ENCODE measurements around the gene RGS6.

Gene RGS6

DNA sequence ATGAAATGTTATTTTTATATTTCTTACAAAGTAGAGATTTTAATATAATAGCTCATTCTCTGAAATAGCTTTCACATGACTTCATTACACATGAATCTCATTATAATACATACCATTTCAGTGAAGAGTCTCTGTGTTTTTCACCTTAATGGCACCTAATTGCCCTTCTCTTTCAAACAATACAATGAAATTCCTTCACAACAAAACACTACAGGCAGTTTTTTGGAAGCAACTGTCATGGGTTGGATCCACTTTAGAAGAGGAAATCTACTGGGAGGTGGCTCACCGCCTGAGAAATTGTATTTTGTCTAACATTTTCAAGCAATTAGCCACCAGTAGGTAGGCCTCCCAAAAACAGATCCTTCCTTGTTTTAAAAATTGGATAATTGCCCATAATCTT, 40.3 kb upstream of the RGS6 start:
- no peaks in the 10 kb centered on the region for H3K36me3 ChIP-seq

DNA sequence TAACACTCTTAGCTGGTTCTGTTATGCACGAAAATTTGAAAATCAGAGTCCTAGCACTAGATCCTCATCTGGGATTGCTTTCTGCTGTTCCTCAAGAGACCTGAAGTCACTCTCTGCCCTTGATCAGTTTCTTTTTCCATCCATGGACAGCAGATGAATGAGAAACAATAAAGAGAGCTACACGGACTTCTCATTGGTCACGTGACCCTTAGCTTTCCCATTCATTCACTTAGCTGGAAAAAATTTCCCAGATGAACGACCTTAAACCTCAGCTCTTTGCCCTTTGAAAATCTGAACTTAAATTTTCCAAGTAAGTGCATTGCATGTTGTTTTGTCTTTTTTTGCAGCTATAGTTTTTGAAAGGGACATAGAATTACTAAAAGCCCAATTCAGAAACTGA, 27.2 kb upstream of the RGS6 start:
- intact Hi-C loops (cut with DNase I; ENCODE audit: low total_unique reads): no loop called here
- Histone ChIP-seq H3K27me3 (no peaks in the 10 kb centered on the region), H3K9me3 (no peaks in the 10 kb centered on the region), H3K36me3 (no peaks in the 10 kb centered on the region), H3K27ac (peak overlapping the region in 1 of 2 donors; percentile 53), H3K4me1 (peaks cover 0 to 24% (median 12%) of the 10 kb centered on the region in 4 donors), H3K4me3 (no peak overlapping the region)
- no peak for TF ChIP-seq CTCF (IDR thresholded peaks at IDR 0.05)
- no peak for DNase-seq

More for the DNA sequence above, 40.3 kb upstream of the RGS6 start:
- Histone ChIP-seq H3K9me3 (no peaks in the 10 kb centered on the region), H3K4me3 (no peak overlapping the region), H3K27ac (no peak overlapping the region), H3K4me1 (peaks cover 0 to 10% (median 0%) of the 10 kb centered on the region in 4 donors), H3K27me3 (no peaks in the 10 kb centered on the region)
- no peak for TF ChIP-seq CTCF (IDR thresholded peaks at IDR 0.05)
- DNase-seq: no peak
- intact Hi-C loops (cut with DNase I; ENCODE audit: low total_unique reads): no loop called here

DNA sequence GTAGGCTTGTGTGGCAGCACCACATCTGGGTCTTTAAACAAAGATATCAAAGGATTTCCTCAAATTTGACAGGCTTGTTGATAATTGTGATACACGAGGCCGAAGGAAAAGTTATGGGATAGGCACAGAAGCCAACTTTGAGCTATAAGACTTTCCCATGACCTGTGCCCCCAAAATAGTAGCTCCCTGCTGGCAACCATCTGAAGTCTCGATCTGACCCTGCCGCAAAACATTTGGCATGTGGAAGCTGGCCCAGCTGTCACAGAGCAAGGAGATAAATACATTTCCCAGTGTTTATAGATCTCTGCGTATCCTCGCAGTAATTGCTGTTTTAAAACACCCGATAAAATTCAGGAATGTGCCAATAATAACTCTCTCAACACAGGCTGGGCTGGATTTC, 26.4 kb upstream of the RGS6 start:
- intact Hi-C loops (cut with DNase I; ENCODE audit: low total_unique reads): no loop called here
- Histone ChIP-seq H3K27ac (peak overlapping the region; percentile 34 to 53), H3K4me1 (peaks cover 0 to 24% (median 12%) of the 10 kb centered on the region in 4 donors), H3K27me3 (no peaks in the 10 kb centered on the region), H3K36me3 (no peaks in the 10 kb centered on the region), H3K9me3 (no peaks in the 10 kb centered on the region), H3K4me3 (no peak overlapping the region)
- TF ChIP-seq CTCF (IDR thresholded peaks at IDR 0.05): no peak
- no peak for DNase-seq

- Histone ChIP-seq H3K4me1 (peaks cover 0 to 24% (median 12%) of the 10 kb centered on the region in 4 donors), H3K9me3 (no peaks in the 10 kb centered on the region), H3K27ac (no peak overlapping the region), H3K4me3 (no peak overlapping the region), H3K36me3 (no peaks in the 10 kb centered on the region), H3K27me3 (no peaks in the 10 kb centered on the region)
- DNase-seq: no peak
- intact Hi-C loops (cut with DNase I; ENCODE audit: low total_unique reads): no loop called here
- TF ChIP-seq CTCF (IDR thresholded peaks at IDR 0.05): no peak
Measured at GRCh38 chr14:71907793-71908515, 24.3 kb upstream of the RGS6 start.

- intact Hi-C loops (cut with DNase I; ENCODE audit: low total_unique reads): no loop called here
- DNase-seq: no peak
- Histone ChIP-seq H3K36me3 (no peaks in the 10 kb centered on the region), H3K27me3 (no peaks in the 10 kb centered on the region), H3K9me3 (no peaks in the 10 kb centered on the region), H3K4me3 (no peak overlapping the region), H3K4me1 (peaks cover 0 to 9% (median 5%) of the 10 kb centered on the region in 4 donors), H3K27ac (no peak overlapping the region)
- no peak for TF ChIP-seq CTCF (IDR thresholded peaks at IDR 0.05)
Measured at GRCh38 chr14:71911669-71912068, 20.6 kb upstream of the RGS6 start.
